Measurements from ENCODE around the gene RNF222. TPM values are rescaled to one million over a fixed set of nuclear protein-coding genes. Genes with fewer than 3 reads are reported as not detected.
A peak's percentile ranks its signal among the peaks of the same experiment; 100 is the strongest.

Gene RNF222
- total RNA-seq, 1 experiment from 2014 or later: 0.09 TPM

DNA sequence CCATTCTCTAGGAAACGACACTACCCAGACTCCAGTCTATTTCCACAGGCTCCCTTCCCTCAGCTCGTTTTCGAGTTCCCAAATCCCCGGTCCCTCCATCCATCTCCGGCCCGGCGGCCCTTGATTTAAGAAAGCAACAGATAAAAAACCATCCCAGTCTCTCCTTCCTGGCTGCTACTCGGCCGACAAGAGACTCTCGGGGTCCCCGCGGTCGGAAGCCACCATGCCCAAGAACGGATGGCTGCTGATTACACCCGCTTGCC lies 14.8 kb downstream of the RNF222 start:
- TF ChIP-seq, protein P1, sequence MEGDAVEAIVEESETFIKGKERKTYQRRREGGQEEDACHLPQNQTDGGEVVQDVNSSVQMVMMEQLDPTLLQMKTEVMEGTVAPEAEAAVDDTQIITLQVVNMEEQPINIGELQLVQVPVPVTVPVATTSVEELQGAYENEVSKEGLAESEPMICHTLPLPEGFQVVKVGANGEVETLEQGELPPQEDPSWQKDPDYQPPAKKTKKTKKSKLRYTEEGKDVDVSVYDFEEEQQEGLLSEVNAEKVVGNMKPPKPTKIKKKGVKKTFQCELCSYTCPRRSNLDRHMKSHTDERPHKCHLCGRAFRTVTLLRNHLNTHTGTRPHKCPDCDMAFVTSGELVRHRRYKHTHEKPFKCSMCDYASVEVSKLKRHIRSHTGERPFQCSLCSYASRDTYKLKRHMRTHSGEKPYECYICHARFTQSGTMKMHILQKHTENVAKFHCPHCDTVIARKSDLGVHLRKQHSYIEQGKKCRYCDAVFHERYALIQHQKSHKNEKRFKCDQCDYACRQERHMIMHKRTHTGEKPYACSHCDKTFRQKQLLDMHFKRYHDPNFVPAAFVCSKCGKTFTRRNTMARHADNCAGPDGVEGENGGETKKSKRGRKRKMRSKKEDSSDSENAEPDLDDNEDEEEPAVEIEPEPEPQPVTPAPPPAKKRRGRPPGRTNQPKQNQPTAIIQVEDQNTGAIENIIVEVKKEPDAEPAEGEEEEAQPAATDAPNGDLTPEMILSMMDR (conservative IDR thresholded peaks at IDR 0.05): no peak
- Mint-ChIP-seq H3K9me3 (no peaks in the 10 kb centered on the region; a peak in 1 of 5 replicates), H3K4me3 (peak overlapping the region; percentile 99 to 100), H3K36me3 (ENCODE audit: insufficient read depth in 1 of 3, low read depth in 3 of 3) (peaks cover 47 to 53% (median 52%) of the 10 kb centered on the region in 3 experiments), H3K27ac (peak overlapping the region; percentile 99 to 100 (median 99)), H3K27me3 (ENCODE audit: low read depth) (peaks cover 2% of the 10 kb centered on the region; the same call in 1 of the 2 replicates), H3K4me1 (peaks cover 37 to 52% of the 10 kb centered on the region in 2 experiments)
- H4K20me1 ChIP-seq (ENCODE audit: control insufficient read depth, insufficient read depth, insufficient read length): no peaks in the 10 kb centered on the region
- H3K18ac ChIP-seq (ENCODE audit: insufficient read length, low read depth, low read length): peak overlapping the region; percentile 63
- H3K23ac ChIP-seq (ENCODE audit: insufficient read length, low read depth, low read length): no peak overlapping the region
- no peak overlapping the region for H2BK15ac ChIP-seq (ENCODE audit: low read depth, low read length)
- H3K79me2 ChIP-seq (ENCODE audit: insufficient read depth, low read length): peaks cover 11% of the 10 kb centered on the region; the same call in 1 of the 2 replicates
- H3T11ph ChIP-seq (ENCODE audit: low read length): no peak overlapping the region
- H3K56ac ChIP-seq (ENCODE audit: insufficient read length, low read depth, low read length): no peak overlapping the region
- no peak overlapping the region for H4K5ac ChIP-seq (ENCODE audit: insufficient read length, low read depth, low read length)
- peak overlapping the region; percentile 84; the same call in 1 of the 2 replicates for H3K4ac ChIP-seq (ENCODE audit: low read depth, low read length)
- H2BK120ac ChIP-seq (ENCODE audit: low read depth, low read length, poor library complexity, severe bottlenecking): no peak overlapping the region
- no peak overlapping the region for H2BK5ac ChIP-seq (ENCODE audit: insufficient read length, low read length)
- H3K79me1 ChIP-seq (ENCODE audit: insufficient read depth, low read depth, low read length, poor library complexity, severe bottlenecking): no peaks in the 10 kb centered on the region
- no peak for DNase-seq
- H2AK5ac ChIP-seq (ENCODE audit: insufficient read length, low read length): no peak overlapping the region
- H3K14ac ChIP-seq (ENCODE audit: insufficient read depth, low read length): peak overlapping the region; percentile 93
- H2AFZ ChIP-seq (ENCODE audit: low read length): no peak overlapping the region
- H4K8ac ChIP-seq (replicated peaks; ENCODE audit: insufficient read length, low read depth, low read length): no peak overlapping the region
- peaks cover 6% of the 10 kb centered on the region for H3K23me2 ChIP-seq (ENCODE audit: insufficient read length, low read depth, low read length, poor library complexity, severe bottlenecking)
- peak overlapping the region; percentile 96 for H3K4me2 ChIP-seq (ENCODE audit: insufficient read depth, insufficient read length, low read length)
- H4K91ac ChIP-seq (ENCODE audit: insufficient read length, low read depth, low read length): no peak overlapping the region
- H3K4me1 ChIP-seq (ENCODE audit: insufficient read depth, low read length): no peaks in the 10 kb centered on the region; the same call in 1 of the 2 replicates
- no peaks in the 10 kb centered on the region for H3K9me3 ChIP-seq (ENCODE audit: control insufficient read depth, low read depth, low read length)
- peak overlapping the region; percentile 20 for H3K27ac ChIP-seq (ENCODE audit: insufficient read length, low read depth, low read length)
- no peaks in the 10 kb centered on the region for H3K27me3 ChIP-seq (ENCODE audit: insufficient read depth, low read length)
- no peak overlapping the region for H2BK12ac ChIP-seq (ENCODE audit: insufficient read length, low read depth, low read length)
- peak overlapping the region; percentile 100 for H3K9ac ChIP-seq (ENCODE audit: extremely low read depth, insufficient read length, low read length)
- H2BK20ac ChIP-seq (ENCODE audit: low read depth, low read length, poor library complexity, severe bottlenecking): no peak overlapping the region
- WGBS (ENCODE audit: extremely low coverage, insufficient read length, low lambda C conversion rate): no CpG with 5 or more reads among the region's 15 CpGs

All from H9 (cell line).